Embryonic facial prominence (tissue), 1 donor: ENCODE data around the gene LAMB2.

ENCODE experiments used
- DNase-seq: peaks from one replicate; pipeline ENCODE4 v3.0.0-alpha.2; 2016; ENCODE audit errors: extremely low spot score

LAMB2 gene

GRCh38 chr3:49161808-49162530, 29.1 kb upstream of the LAMB2 start:
- DNase-seq: no peak

- no peak for DNase-seq
These were observed 28.3 kb upstream of the LAMB2 start for GRCh38 chr3:49161197-49161596.

GRCh38 chr3:49158792-49159191, 25.9 kb upstream of the LAMB2 start:
- DNase-seq: no peak

- DNase-seq: no peak
These were observed 25.4 kb upstream of the LAMB2 start for GRCh38 chr3:49158103-49158709.

- no peak for DNase-seq
These were observed 24.4 kb upstream of the LAMB2 start for GRCh38 chr3:49157289-49157688.

GRCh38 chr3:49153349-49153912, 20.6 kb upstream of the LAMB2 start:
- no peak for DNase-seq

GRCh38 chr3:49151610-49152009, 18.8 kb upstream of the LAMB2 start:
- no peak for DNase-seq

GRCh38 chr3:49148159-49148558, 15.3 kb upstream of the LAMB2 start:
- DNase-seq: no peak

GRCh38 chr3:49140080-49140479, 7.2 kb upstream of the LAMB2 start:
- DNase-seq: no peak

GRCh38 chr3:49135499-49135898, 2.6 kb upstream of the LAMB2 start:
- no peak for DNase-seq

GRCh38 chr3:49134471-49135265, 1.8 kb upstream of the LAMB2 start:
- no peak for DNase-seq

- DNase-seq: peak; percentile 79
These were observed 539 bp upstream of the LAMB2 start for GRCh38 chr3:49133226-49133951.

GRCh38 chr3:49132073-49132436, 795 bp downstream of the LAMB2 start:
- DNase-seq: no peak

GRCh38 chr3:49131576-49131975, 1.3 kb downstream of the LAMB2 start:
- no peak for DNase-seq

- DNase-seq: no peak
These were observed 1.8 kb downstream of the LAMB2 start for GRCh38 chr3:49131040-49131439.

- no peak for DNase-seq
These were observed 7.7 kb downstream of the LAMB2 start for GRCh38 chr3:49124991-49125670.

- DNase-seq: no peak
These were observed 8.6 kb downstream of the LAMB2 start for GRCh38 chr3:49124203-49124602.

GRCh38 chr3:49123687-49124086, 9.2 kb downstream of the LAMB2 start:
- no peak for DNase-seq

- DNase-seq: no peak
These were observed 9.8 kb downstream of the LAMB2 start for GRCh38 chr3:49122886-49123545.

- no peak for DNase-seq
These were observed 10.4 kb downstream of the LAMB2 start for GRCh38 chr3:49122451-49122850.

GRCh38 chr3:49122022-49122421, 10.8 kb downstream of the LAMB2 start:
- no peak for DNase-seq
